ENCODE results near the gene DCBLD1.

DCBLD1 gene

GRCh38 chr6:117483004-117483644 is 650 bp downstream of the DCBLD1 start (continued):
- TF ChIP-seq ZFP41 (tag by site-specific recombination; IDR thresholded peaks at IDR 0.05; ENCODE audit: borderline replicate concordance) (no peak), ZNF792 (tag by site-specific recombination; IDR thresholded peaks at IDR 0.05) (no peak), ZNF544 (tag by site-specific recombination; IDR thresholded peaks at IDR 0.05) (no peak), ZNF394 (tag by site-specific recombination; IDR thresholded peaks at IDR 0.05; ENCODE audit: borderline replicate concordance) (no peak), ZNF223 (tag by site-specific recombination; IDR thresholded peaks at IDR 0.05) (no peak), HIC1 (tag by site-specific recombination; IDR thresholded peaks at IDR 0.05) (peak; percentile 61; the same call in 1 of the 2 replicates), TRIM28 (IDR thresholded peaks at IDR 0.05; ENCODE audit: borderline replicate concordance, low read length) (no peak; the same call in 1 of the 2 replicates), ZNF426 (tag by site-specific recombination; IDR thresholded peaks at IDR 0.05) (no peak), ZNF626 (tag by site-specific recombination; IDR thresholded peaks at IDR 0.05) (no peak), GLIS2 (tag by site-specific recombination; IDR thresholded peaks at IDR 0.05) (peak; percentile 59), ZNF24 (tag by site-specific recombination; IDR thresholded peaks at IDR 0.05) (no peak), ZNF138 (tag by site-specific recombination; IDR thresholded peaks at IDR 0.05; ENCODE audit: borderline replicate concordance) (no peak), PATZ1 (tag by site-specific recombination; IDR thresholded peaks at IDR 0.05) (peak; percentile 65), ZNF623 (tag by site-specific recombination; IDR thresholded peaks at IDR 0.05) (no peak), RBAK (tag by site-specific recombination; IDR thresholded peaks at IDR 0.05) (no peak), ZNF585B (tag by site-specific recombination; IDR thresholded peaks at IDR 0.05) (no peak), ZBTB7A (tag by site-specific recombination; IDR thresholded peaks at IDR 0.05; ENCODE audit: low read depth) (0 out of 2 replicates have a peak, but pooled peaks have one; percentile 46), KLF17 (tag by site-specific recombination; IDR thresholded peaks at IDR 0.05) (0 out of 2 replicates have a peak, but pooled peaks have one; percentile 35), ZNF747 (tag by site-specific recombination; IDR thresholded peaks at IDR 0.05) (no peak), ZNF549 (tag by site-specific recombination; IDR thresholded peaks at IDR 0.05) (no peak), AEBP2 (tag by site-specific recombination; IDR thresholded peaks at IDR 0.05; ENCODE audit: borderline replicate concordance) (no peak), ZNF530 (tag by site-specific recombination; IDR thresholded peaks at IDR 0.05; ENCODE audit: low read depth) (no peak), IKZF3 (tag by site-specific recombination; IDR thresholded peaks at IDR 0.05) (no peak), ZNF221 (tag by site-specific recombination; IDR thresholded peaks at IDR 0.05; ENCODE audit: borderline replicate concordance) (no peak), HOXC10 (CRISPR knock-in tag; IDR thresholded peaks at IDR 0.05) (0 out of 2 replicates have a peak, but pooled peaks have one; percentile 73), SCRT2 (tag by site-specific recombination; IDR thresholded peaks at IDR 0.05) (no peak), ZNF398 (tag by site-specific recombination; IDR thresholded peaks at IDR 0.05) (peak; percentile 44; the same call in 1 of the 2 replicates), ZNF174 (tag by site-specific recombination; IDR thresholded peaks at IDR 0.05) (no peak), ZNF677 (tag by site-specific recombination; IDR thresholded peaks at IDR 0.05) (no peak)
